OCI-LY1 (cell line): ENCODE results near the gene EDEM3.

Source experiments
- CTCF ChIP-seq: fragments of 200-600 bp; sonication (generic), shearing (Covaris generic); IDR thresholded peaks from 2 replicates; pipeline ENCODE4 v1.5.1; 2017; ENCODE audit warnings: mild to moderate bottlenecking, antibody characterized with exemption, low read length, moderate library complexity, mixed read lengths
- EZH2 ChIP-seq: fragments of 200-600 bp; sonication (generic), shearing (Covaris generic); IDR thresholded peaks from 2 replicates; pipeline ENCODE4 v1.8.0; 2017; ENCODE audit warnings: borderline replicate concordance, mixed run types, mild to moderate bottlenecking, antibody characterized with exemption, low read length, moderate library complexity, mixed read lengths

GRCh38 chr1:184790642-184791549 lies 36.2 kb upstream of the EDEM3 start:
- TF ChIP-seq CTCF (no peak), EZH2 (no peak)
